CMK (cell line): Measurements from ENCODE around the gene LPP.

Experiments
- DNase-seq: peaks from one replicate; pipeline ENCODE4 v3.0.0-alpha.2; 2010; ENCODE audit warnings: low read depth

The LPP gene

DNA sequence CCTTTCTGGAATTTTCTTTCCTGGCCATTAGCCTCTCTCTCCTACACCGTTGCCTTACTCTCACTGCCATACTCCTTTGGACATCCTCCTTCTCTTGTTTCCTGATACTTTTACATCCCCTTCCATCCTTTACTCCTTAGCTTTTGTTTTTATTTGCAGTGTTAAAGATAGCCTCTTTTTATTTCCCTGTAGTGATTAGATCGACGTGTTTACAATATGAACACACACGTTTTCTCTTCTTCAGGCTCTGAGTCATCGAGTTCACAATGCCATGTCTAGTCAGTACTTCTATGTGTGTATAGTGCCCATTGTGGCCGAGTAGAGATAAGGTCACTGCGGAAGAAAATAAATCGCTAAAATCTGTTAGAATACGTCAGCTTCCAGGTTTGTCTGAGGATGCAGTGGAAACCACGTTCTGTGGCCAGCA is 208.5 kb downstream of the LPP start:
- no peak for DNase-seq

DNA sequence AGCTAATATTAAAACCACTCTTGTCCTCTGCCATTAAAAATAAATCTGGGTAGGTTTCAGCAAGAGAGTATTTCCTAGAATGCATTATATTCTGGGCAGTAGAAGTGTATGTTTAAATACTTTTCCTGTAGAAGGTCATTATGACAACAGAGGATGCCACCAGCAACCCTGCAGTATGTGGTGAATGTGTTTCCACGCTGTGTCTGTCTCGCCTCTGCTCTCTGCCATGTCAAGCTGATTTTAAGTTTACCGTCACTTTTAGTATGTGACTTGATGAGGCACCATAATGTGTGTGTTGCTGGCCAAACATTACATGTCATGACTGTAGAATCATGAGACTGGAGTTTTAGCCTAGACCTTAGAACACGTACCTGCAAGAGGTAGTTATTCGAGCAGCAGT is 211.2 kb downstream of the LPP start:
- no peak for DNase-seq

DNA sequence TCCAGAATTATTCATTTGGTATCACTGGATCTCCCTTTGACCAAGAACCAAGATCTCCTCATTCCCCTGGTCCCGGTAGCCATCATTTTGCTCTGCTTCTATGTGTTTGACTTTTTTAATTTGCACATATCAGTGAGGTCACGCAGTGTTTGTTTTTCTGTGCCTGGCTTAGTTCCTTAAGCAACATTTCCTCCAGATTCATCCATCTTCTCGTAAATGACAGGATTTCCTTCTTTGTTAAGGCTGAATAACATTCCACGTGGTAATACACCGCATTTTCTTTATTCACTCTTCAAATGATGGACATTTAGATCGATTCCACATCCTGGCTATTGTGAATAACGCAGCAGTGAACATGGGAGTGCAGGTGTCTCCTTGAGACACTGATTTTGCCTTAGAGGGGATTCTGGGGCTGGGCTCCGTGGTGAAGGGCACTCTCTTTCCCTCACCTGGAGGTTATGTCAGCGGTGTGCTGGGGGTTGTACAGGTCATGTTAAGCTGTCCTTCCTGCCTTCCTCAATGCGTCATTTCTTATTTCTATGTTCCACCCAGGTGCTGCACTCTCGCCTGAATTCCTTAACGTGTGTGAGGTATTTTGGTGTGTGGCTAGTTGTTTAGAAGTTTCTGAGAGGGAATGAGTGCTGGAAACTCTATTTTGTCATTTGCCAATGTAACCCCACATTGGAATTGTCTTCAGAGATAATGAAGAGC is 212.2 kb downstream of the LPP start:
- DNase-seq: no peak

DNA sequence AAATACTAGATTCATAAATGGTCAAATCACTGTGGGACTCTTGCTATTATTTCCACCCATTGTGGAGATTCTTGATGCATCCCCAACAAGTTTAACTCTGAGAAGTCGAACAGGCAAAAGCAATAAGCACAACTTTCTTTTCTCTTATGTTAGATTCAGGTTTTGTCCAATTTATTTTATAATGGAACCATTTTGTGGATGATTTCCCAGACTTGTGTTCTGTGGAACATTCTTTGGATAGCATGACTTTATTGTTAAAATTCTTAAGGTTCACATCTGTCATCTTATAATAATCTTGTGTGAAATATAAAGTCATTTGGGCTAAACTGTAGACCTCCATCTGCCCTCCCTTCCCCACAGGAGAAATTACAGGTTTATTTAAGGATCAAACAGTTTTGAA is 213.7 kb downstream of the LPP start:
- DNase-seq: no peak

DNA sequence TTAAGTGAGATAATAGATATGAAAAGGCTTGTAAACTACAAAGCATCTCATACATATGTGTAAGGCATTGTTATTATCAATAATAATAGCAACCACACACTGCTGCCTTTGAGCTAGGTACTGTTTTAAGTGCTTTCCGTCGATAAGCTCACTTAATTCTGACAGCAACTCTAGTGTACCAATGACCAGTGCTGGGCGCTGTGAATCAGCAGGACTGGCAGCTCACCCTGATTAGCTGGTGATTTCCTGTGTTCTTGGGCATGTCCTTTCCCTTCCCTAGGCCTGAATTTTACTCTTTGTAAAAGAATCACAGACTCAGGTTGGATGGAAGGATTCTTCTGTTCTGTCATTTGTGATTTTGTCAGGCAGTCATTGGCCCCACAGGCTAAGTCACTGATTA is 215.6 kb downstream of the LPP start:
- no peak for DNase-seq

DNA sequence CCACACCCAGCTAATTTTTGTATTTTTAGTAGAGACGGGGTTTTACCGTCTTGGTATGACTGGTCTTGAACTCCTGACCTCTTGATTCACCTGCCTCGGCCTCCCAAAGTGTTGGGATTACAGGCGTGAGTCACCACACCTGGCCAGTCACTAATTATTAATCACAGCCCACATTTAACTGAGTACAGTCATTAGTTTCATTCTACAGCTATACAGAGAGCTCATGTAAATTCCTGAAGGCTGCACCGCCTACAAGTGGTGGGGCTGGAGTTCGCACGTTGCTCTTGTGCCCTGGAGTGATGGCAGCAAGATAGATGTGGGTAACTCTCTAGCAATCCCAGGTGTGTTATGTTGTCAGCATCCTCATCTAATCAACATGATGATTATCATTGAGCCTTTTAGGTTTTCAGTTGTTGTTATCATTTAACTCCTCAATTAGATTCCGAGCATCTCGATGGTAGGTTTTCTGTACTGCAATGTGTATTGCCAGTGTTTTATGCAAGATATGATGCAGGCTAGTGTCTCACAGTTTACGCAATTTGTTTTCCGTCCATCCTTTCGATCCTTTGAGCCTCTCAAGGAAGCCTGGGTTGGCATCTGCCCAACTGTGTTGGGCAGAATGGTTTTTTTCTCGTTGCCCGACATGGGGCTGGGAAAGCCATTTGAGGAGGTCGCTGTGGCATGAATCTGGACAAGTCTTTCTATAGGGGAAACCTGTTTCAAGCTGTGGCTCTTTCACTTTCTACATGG is 216.3 kb downstream of the LPP start:
- no peak for DNase-seq

DNA sequence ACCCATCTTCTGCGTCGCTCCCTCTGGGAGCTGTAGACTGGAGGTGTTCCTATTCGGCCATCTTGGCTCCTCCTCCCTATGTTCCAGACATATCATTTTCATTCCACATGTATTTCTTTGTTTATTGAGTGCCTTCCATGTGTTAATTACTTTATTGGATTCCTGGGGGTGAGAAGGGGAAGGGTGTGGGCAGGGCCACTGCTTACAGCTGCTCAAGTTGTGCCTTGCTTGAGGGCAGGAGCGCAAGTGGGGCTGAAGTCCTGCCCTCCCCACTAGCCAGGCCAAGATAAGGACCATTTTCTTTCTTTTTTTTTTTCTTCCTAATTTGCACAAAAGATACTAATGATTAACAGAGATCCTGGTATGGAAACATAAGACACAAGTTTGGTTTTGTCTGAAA is 224.8 kb downstream of the LPP start:
- DNase-seq: no peak

DNA sequence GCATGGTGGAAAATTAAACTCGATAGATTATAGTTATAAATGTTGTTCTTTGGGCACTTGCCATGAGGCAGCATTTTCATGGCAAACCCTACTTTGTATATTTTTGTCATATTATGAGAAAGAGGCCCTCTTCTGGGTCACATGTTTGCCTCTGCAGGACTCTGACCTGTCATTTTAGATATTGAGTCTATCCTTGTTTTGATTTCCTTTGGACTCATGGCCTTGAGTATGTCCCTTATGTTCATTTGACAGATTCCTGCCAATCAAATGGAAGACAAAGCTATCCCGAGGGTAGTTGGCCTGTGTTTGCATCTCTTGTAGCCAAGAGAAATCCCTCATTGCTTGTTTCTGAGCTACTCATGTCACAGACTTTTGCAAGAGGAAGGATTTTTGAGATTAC is 226.3 kb downstream of the LPP start:
- no peak for DNase-seq

DNA sequence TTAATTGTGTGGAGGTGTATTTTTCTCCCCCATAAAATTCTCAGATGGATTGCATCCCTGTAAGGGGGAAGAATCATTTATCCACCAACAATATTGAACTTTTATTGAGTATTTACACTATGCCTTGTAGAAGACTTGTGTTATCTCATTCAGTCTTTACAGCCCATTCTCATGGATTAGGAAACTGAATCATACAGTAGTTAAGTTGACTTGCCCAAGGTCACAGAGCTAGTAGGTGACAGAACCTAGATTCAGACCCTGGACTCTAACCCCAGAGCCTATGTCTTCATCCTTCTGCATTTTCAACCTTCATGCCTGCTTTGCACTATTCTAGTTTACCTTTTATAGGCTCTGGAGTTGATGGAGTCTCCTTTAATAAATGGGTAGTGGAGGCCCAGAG is 226.8 kb downstream of the LPP start:
- no peak for DNase-seq

DNA sequence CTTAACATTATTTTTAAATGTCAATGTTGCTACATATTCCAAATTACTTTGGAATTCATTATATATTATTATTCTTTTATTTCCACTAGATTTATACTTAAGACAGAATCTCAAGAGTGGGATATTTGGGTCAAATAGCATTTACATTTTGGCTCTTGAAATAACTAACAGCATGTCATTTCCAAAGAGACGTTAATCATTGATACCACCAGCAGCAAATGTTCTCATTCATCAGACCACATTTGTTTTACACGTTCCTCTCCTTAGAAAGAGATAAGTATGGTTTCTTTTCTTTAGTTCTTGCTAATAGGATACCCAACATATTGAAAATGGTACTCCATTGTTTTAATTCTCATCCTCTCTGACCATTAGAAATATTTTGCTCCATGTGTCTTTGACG is 229.8 kb downstream of the LPP start:
- no peak for DNase-seq

DNA sequence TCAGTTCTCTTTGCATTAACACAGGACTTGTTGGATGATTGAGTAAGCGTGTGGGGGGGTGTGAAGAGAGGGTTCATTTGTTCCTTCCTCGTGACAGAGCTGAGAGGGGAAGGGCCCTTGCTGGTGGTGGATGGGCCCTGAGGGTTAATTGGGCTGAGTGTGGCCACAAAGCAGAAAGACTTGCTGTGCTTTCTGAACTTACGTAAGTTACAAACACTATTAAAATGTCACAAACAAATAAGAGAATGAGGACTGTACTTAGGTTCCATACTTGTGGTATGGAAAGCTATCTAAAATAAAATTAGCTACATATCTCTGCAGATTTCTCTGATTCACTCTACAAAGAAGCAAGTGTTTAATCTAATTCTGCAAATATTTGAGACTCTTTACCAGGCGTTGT is 231.3 kb downstream of the LPP start:
- DNase-seq: no peak

DNA sequence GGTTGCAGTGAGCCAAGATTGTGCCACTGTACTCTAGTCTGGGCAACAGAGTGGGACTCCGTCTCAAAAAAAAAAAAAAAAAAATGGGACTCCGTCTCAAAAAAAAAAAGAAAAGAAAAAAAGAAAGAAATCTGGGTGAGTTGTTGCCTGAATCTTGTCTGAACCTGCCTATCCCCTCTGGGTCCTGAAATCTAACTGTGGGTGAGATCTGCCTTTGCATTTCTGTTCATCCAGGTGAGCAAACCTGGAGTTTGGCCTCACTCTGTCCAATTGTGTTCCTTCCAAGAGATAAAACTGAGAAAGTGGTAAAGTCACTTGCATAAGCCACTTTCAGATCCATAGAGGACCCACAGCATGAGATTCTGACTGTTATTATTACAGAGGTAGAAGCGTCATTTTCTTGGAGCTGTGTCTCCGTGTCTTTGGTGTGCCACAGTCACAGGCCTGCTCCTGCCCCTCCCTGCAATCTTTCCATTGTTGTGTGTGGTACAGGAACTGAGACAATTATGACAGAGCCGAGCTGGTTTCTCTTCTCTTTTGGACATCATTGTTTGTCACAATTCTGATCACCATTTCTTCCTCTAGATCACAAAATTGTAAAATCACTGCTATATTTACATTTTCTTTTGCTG is 235.9 kb downstream of the LPP start:
- no peak for DNase-seq

DNA sequence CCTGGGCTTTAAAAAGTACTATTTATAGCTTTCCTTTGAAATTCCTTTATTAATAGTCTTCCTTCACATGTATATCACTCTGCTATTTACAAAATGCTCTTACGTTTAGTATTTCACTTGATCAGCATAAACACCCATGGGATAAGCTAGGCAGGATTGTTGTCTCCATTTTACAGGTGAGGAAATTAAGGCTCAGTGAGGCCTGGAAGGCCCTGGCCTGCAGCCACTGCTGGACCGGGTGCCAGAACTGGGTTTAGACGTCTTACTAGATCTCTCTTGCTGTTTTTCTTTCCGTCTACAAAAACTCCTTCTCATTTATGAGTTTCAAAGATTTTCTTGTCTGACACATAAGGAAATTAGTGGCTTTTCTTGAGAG is 236.4 kb downstream of the LPP start:
- DNase-seq: no peak

DNA sequence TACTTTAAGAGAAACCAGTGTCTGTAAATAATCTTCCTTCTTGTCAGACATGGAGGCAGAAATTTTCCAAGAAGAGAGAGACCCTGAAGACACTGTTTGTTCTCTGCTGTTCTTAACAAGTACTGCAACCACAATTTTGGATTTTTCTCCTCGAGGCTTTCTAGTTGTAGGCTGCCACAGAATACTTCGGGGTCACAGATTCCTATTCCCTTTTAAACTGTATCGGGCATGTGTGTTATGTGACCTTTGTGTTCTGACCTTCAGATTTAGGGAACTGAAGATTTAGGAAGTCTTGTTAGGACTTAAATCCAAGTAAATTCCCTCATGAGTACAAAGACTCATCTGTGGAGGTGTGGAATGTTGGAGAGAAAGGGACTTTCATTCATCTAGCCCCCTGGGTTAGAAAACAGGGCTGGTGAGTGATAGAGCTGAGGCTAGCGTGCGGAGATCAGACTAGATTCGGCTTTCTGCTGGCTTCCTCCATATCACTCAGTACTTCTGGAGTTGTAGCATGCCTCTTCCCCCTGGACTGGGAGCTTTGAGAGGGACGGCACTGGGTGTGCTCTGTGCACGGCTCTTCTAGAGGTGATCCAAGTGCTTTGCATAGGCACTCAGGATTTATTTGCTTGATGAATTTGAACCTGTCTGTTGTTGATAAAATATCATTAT is 237.0 kb downstream of the LPP start:
- no peak for DNase-seq

DNA sequence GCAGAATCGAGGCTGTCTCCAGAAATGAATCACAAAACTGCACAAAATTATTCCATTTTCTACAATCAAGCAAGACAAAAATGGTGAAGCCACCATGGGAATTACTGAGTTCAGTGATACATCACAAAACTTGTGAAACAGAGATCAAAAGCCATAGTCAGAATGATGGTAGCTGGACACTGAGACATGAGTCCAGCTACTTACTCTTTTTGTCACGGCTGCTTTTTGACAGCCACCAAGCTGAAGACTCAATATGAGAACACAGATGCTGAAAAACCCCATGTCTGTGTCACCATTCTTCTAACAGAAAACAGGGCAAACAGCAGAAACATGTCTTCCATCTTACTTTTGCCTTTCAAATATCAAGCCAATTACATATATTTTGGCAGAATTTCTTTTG is 237.6 kb downstream of the LPP start:
- no peak for DNase-seq

DNA sequence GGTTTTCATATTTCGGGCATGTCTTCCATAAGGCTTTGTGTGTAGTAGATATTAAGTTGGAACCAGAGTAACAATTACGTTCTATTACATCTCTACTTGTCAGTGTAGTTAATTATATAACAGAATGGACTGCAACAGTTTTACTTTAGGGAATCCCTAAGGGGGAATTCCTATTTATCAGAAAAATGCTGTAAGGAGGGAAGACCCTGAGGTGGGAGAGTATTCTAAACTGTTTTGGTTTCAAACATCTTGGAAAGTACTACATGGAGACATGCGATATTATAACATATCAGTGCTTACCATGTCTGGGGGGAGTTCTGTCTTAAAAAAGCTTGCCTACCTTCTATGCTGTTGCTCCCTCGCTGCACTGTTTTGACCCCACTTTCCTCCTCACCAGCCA is 238.1 kb downstream of the LPP start:
- no peak for DNase-seq

DNA sequence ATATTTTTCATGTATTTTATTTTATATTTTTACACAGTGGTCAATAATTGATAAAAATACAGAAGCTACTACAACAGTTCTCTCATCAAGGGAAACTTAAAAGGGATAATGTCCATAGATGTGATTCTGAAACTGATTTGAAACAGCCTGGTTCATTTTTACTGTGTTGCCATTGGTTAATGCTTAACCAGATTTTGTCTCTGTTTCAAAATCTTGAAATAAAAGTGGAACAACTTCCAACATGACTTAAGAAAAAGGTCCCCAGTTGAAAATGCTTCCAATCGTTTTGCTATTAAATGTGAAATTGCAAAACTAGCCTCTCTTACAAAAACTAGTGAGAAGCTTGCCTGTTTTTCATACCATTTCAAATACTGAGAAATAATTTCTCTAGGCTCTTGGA is 240.7 kb downstream of the LPP start:
- DNase-seq: no peak

DNA sequence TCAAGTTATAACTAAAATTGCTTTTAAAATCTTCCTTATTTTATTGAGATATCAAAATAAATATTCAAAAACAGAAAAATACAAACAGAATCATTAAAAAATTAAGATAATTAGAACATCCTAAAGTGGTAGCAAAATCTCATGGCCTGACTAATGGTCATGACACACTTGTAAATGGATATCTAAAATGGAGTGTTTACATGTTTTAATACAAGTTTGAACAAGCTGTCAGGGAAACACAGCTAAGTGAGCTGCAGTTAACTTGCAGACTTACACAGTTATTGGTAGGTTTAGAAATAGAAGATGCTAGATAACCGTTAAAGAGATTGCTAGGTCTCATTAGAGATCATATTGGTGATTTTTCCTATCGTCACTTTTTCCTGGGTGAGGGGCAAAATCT is 242.3 kb downstream of the LPP start:
- DNase-seq: no peak

DNA sequence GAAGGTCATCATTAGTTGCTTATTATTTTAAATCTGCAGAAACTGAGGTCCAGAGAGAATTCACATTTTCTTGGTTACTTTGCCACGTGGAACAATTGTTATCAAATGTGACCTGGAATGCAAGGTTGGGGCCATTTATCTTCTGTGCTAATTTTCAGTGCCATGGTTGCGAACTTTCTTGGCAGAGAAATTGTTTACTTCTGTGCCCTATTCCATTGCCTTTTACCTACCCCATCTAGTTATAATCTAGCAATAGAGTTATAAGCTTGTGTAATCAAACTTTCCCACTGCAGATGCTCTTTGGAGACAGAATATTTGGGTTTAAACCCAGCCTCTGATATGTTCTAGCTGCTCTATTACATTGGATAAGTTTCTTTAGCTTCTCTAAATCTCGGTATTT is 242.9 kb downstream of the LPP start:
- DNase-seq: no peak

DNA sequence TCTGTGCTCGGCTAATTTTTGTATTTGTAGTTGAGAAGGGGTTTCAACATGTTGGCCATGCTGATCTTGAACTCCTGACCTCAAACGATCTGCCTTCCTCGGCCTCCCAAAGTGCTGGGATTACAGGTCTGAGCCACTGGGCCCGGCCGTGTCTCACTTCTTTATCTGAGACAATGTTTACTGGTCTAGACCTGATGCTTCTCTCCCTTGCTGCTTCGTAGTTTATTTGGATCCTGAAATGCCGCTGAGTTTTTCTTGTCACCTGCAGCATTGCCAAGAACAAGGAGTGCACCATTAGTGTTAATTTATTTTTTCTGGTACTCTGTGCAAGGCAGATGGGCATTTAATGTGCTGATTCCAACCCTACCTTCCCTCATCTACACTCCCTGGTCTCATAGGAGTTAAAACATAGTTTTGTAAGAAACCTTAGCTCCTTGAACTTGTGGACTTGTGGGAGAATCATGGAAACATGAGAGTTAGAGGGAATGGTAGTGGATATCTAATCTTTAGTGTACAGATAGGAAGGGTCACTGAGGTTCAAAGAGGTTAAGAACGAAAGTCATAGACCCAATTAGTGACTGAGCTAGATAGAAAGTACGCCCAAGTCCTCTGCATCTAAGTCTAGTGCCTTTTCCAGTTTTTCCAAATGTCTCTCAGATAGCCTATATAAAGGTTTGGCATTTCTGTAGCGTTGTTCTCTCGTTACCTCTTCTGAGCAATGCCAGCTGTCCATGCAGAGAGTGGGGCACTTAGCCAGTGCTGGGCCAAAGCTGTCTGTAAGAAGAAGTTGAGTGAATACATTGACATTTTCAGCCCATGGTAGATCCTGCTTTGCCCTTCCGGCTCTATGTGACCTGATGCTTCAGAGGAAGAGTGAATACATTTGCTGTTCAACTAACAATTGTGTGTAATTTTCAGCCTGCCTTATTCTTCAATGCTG is 244.1 kb downstream of the LPP start:
- no peak for DNase-seq

DNA sequence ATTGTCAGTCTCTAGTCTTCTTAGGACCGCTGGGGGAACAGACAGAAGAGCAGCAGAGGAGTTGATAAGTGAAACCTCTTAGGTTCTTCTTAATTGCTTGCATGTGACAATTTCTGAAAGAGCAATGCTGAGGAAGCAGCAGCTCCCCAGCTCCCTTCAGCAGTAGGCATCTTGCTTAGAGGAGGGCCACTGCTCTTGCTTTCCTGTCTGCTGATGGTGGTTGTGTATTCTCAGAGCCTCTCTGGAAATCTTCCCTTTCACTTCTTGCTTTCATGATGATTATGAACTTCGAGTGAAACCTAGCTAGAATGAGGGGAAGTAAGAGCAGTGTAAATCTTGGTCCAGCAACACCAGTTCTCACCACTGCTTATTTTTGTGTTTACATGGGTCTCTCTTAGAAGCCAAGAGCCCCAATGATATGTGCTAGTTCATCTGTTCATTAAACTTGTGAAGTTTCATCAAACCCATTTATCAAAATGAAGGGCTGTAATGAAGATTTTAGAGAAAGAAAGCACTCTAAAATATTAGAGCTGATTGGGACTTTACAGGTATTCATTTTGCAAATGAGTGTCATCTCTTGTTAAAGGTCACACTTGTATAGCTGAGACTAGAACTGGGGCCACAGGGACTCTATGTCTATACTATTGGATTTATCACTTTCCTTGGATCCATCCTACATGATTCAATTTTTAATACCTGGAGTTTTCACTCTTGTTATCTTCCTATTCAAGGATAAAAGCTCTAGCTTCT is 246.7 kb downstream of the LPP start:
- DNase-seq: no peak
